Measurements from ENCODE around the gene TFPI. TPM values are rescaled to one million over a fixed set of nuclear protein-coding genes. Genes with fewer than 3 reads are reported as not detected.

The TFPI gene
- total RNA-seq, 1 experiment from 2014 or later: 29.1 TPM

DNA sequence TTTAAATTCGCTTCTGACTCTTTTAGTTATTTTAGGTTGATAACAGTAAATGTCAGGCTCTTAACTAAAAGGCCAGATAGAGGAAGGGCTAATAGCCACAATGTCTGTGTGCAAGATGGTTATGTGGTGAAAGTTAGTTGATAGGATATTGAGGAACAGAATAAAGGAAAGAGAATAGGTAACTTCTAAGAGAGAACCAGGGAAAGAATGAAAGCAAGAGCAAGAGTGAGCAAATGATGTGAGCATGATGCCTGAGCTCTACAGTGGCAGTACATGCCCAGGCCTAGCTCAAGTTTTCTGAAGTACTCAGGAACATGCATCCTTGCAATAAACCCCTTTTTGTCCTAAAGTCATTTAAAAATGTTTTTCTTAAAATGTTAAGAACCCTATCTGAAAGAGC, 12.5 kb upstream of the TFPI start:
- H3K9me3 ChIP-seq (ENCODE audit: control insufficient read depth in 1 of 2, insufficient read depth in 1 of 2, low read depth in 1 of 2, low read length in 2 of 2): no peaks in the 10 kb centered on the region
- CTCF ChIA-PET: interaction anchor here (1.0 to 1.5 kb wide), 2 partner anchors 14 to 67 kb away, joined by 4 read pairs; no protein-coding TSS in a partner anchor
- intact Hi-C loops (cut with micrococcal nuclease): no loop called here
- no peak overlapping the region for H3K4me3 ChIP-seq (replicated peaks in 1 of 2; ENCODE audit: low read depth in 1 of 2, low read length in 2 of 2)
- POLR2A ChIA-PET: no interaction called here
- TF ChIP-seq JUND (IDR thresholded peaks at IDR 0.05) (no peak), TCF7L2 (IDR thresholded peaks at IDR 0.05; ENCODE audit: borderline replicate concordance, extremely low read depth, insufficient read depth, insufficient read length) (no peak), ELF1 (IDR thresholded peaks at IDR 0.05; ENCODE audit: borderline replicate concordance, low read depth) (no peak), POLR2A (IDR thresholded peaks at IDR 0.05; ENCODE audit: borderline replicate concordance, extremely low read depth, insufficient read depth, insufficient read length) (no peak), RAD21 (IDR thresholded peaks at IDR 0.05; ENCODE audit: low read depth) (no peak), SIN3A (IDR thresholded peaks at IDR 0.05; ENCODE audit: low read depth) (no peak), ZFX (IDR thresholded peaks at IDR 0.05) (no peak), SP1 (IDR thresholded peaks at IDR 0.05; ENCODE audit: low read depth) (no peak), CEBPB (IDR thresholded peaks at IDR 0.05; ENCODE audit: low read depth) (no peak), EGR1 (IDR thresholded peaks at IDR 0.05; ENCODE audit: low read depth) (no peak)
- TF ChIP-seq, protein P1, sequence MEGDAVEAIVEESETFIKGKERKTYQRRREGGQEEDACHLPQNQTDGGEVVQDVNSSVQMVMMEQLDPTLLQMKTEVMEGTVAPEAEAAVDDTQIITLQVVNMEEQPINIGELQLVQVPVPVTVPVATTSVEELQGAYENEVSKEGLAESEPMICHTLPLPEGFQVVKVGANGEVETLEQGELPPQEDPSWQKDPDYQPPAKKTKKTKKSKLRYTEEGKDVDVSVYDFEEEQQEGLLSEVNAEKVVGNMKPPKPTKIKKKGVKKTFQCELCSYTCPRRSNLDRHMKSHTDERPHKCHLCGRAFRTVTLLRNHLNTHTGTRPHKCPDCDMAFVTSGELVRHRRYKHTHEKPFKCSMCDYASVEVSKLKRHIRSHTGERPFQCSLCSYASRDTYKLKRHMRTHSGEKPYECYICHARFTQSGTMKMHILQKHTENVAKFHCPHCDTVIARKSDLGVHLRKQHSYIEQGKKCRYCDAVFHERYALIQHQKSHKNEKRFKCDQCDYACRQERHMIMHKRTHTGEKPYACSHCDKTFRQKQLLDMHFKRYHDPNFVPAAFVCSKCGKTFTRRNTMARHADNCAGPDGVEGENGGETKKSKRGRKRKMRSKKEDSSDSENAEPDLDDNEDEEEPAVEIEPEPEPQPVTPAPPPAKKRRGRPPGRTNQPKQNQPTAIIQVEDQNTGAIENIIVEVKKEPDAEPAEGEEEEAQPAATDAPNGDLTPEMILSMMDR (IDR thresholded peaks at IDR 0.05 in 2 of 3, conservative IDR thresholded peaks at IDR 0.05 in 1 of 3; ENCODE audit: borderline replicate concordance in 1 of 3, insufficient read depth in 1 of 3, low read depth in 2 of 3, low read length in 2 of 3): no peak
- TF ChIP-seq, protein P2, sequence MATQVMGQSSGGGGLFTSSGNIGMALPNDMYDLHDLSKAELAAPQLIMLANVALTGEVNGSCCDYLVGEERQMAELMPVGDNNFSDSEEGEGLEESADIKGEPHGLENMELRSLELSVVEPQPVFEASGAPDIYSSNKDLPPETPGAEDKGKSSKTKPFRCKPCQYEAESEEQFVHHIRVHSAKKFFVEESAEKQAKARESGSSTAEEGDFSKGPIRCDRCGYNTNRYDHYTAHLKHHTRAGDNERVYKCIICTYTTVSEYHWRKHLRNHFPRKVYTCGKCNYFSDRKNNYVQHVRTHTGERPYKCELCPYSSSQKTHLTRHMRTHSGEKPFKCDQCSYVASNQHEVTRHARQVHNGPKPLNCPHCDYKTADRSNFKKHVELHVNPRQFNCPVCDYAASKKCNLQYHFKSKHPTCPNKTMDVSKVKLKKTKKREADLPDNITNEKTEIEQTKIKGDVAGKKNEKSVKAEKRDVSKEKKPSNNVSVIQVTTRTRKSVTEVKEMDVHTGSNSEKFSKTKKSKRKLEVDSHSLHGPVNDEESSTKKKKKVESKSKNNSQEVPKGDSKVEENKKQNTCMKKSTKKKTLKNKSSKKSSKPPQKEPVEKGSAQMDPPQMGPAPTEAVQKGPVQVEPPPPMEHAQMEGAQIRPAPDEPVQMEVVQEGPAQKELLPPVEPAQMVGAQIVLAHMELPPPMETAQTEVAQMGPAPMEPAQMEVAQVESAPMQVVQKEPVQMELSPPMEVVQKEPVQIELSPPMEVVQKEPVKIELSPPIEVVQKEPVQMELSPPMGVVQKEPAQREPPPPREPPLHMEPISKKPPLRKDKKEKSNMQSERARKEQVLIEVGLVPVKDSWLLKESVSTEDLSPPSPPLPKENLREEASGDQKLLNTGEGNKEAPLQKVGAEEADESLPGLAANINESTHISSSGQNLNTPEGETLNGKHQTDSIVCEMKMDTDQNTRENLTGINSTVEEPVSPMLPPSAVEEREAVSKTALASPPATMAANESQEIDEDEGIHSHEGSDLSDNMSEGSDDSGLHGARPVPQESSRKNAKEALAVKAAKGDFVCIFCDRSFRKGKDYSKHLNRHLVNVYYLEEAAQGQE (IDR thresholded peaks at IDR 0.05; ENCODE audit: low read depth): no peak
- TF ChIP-seq, protein P3, sequence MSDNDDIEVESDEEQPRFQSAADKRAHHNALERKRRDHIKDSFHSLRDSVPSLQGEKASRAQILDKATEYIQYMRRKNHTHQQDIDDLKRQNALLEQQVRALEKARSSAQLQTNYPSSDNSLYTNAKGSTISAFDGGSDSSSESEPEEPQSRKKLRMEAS (IDR thresholded peaks at IDR 0.05): no peak
- no peak overlapping the region for H3K9ac ChIP-seq (ENCODE audit: low read length)
- no peaks in the 10 kb centered on the region for H3K4me1 ChIP-seq (ENCODE audit: control insufficient read depth in 1 of 2, insufficient read depth in 2 of 2, low read length in 2 of 2)
- no peak for ATAC-seq
- H3K9me2 ChIP-seq (ENCODE audit: insufficient read depth): no peaks in the 10 kb centered on the region
- no TSS peak for BruUV-seq (replicated peaks)
- no peaks in the 10 kb centered on the region for H4K20me1 ChIP-seq (ENCODE audit: insufficient read depth)
- no peak overlapping the region for H3K27ac ChIP-seq (ENCODE audit: low read depth, low read length)
- H2AFZ ChIP-seq (ENCODE audit: low read depth, low read length, poor library complexity, severe bottlenecking): peak overlapping the region; percentile 57
- H3K4me2 ChIP-seq (ENCODE audit: low read length): no peak overlapping the region
- H3K36me3 ChIP-seq (ENCODE audit: control insufficient read depth in 1 of 2, insufficient read depth in 2 of 2, low read length in 2 of 2): no peaks in the 10 kb centered on the region
- no peaks in the 10 kb centered on the region for H3K79me2 ChIP-seq (ENCODE audit: insufficient read depth, low read length)
- RAD21 ChIA-PET (ENCODE audit: low non-redundant PET in 1 of 2, low total read pairs in 2 of 2, uncharacterized antibody in 2 of 2, unreplicated experiment in 2 of 2): no interaction called here
- no peaks in the 10 kb centered on the region for H3K27me3 ChIP-seq (ENCODE audit: insufficient read depth, low read length)
- no peak for DNase-seq (ENCODE audit: low read depth, low spot score)

Data from HCT116 (cell line).